Measurements from ENCODE around the gene COL7A1.
A peak's percentile ranks its signal among the peaks of the same experiment; 100 is the strongest.

Gene COL7A1

GRCh38 chr3:48555231-48555948, 39.7 kb downstream of the COL7A1 start:
- no peak for TF ChIP-seq CTCF (conservative IDR thresholded peaks at IDR 0.05)

DNA sequence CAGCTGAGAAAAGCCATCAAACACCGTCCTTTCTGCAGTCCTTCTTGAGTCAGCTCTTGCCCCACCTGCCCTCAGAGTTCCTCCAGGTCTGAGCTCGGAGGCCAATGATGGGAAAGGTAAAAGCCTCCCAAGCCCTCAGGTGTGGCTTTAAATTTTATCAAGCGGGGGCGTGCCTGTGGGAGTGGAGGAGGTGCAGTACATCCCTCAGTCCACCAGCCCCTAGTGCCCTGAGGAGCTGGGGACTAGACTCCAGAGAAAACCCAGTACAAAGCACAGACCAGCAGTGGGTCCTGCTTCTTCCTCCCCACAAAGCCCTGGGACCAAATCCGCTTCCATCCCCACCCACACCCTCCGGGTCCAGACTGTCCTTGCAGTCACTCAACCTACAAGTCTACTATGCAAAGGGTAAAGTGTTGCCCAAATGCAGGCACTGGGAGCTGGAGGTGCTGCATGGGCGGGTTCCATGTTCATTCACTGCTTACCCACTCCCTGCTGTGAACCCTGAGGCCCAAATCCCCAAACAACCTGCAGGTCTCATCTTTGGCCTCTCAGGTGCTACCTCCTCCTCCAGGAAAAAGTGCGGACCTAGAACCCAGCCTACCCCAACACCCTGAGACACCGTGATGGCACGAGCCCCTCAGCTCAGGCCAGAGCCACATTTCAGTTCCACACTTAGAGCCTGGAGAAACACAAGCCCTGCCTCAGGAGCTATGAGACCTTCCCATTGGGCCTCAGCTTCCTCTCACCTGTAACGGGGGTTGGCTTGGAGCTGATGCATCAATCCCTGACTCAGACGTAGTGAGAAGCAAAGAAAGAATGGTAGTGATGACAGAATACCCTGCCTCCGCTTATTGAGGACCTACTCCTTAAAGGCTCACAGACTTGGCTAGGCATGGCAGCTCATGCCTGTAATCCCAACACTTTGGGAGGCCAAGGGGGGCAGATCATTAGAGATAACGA, 41.0 kb downstream of the COL7A1 start:
- peak overlapping the region; percentile 74; the same call in 1 of the 2 replicates for H3K27ac ChIP-seq
- no peak for TF ChIP-seq CTCF (conservative IDR thresholded peaks at IDR 0.05)

More at GRCh38 chr3:48555231-48555948, 39.7 kb downstream of the COL7A1 start:
- peak overlapping the region; percentile 90 for H3K27ac ChIP-seq

DNA sequence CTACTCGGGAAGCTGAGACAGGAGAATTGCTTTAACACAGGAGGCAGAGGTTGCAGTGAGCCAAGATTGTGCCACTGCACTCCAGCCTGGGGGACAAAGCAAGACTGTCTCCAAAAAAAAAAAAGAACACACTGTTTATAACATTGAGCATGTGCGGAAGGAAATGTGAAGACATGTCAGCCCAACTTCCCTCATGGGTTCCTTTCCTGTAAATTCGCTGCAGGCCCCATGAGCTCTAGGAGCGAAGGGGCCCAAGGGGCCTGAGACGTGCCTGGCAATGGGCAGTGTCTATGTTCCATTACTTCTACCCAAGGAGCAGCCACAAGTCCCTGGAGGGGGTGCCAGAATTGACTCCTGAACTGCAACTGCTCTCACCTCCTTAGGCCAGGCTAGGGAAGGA, 41.8 kb downstream of the COL7A1 start:
- peak overlapping the region; percentile 74 for H3K27ac ChIP-seq
- TF ChIP-seq CTCF (conservative IDR thresholded peaks at IDR 0.05), result no peak

GRCh38 chr3:48552111-48552951, 42.8 kb downstream of the COL7A1 start:
- peak overlapping the region; percentile 74 for H3K27ac ChIP-seq
- TF ChIP-seq CTCF (conservative IDR thresholded peaks at IDR 0.05), result no peak

DNA sequence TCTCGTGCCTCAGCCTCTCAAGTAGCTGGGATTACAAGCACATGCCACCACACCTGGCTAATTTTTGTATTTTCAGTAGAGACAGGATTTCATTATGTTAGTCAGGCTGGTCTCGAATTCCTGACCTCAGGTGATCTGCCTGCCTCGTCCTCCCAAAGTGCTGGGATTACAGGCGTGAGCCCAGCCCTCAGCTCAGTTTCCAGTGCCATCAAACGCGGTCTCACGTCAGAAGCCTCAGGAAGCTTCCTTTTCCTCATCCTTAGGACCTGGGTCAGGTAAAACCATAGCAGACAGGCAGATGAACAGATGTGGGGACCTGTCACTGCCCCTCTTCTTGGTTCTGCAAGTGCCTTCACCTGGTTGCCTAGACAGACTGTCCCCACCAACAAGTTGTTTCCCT, 43.5 kb downstream of the COL7A1 start:
- peak overlapping the region; percentile 74 for H3K27ac ChIP-seq

GRCh38 chr3:48548729-48549705, 46.1 kb downstream of the COL7A1 start:
- peak overlapping the region; percentile 24; the same call in 1 of the 2 replicates for H3K27ac ChIP-seq
- peak; percentile 95 for TF ChIP-seq CTCF (conservative IDR thresholded peaks at IDR 0.05)

DNA sequence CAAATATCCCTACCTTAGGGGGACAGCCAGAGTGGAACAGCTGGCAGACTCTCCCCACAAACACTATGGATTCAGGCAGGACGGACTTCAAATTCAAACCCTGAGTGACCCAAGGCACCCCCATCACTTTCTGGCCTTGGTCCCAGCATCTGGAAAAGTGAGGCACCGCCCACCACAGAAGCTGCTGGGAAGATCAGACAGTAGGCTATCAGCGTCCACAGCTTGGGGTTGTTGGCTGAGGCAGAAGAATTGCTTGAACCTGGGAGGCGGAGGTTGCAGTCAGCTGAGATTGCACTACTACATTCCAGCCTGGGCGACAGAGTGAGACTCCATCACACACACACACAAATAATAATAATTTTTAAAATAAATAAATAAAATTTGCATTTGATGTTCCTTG, 47.0 kb downstream of the COL7A1 start:
- peak overlapping the region; percentile 24; the same call in 1 of the 2 replicates for H3K27ac ChIP-seq
- TF ChIP-seq CTCF (conservative IDR thresholded peaks at IDR 0.05), result no peak
